Suprapubic skin (tissue), 3 donors: ENCODE results near the gene RPP25L.

Experiments used
- POLR2AphosphoS5 ChIP-seq, 3 donors: sonication (generic); formaldehyde crosslinking; IDR thresholded peaks; one replicate each; pipeline ENCODE4 v1.6.1; 2017; ENCODE audit warnings: antibody characterized with exemption in 3 of 3
- TF ChIP-seq, protein P1 (sequence below), 2 donors: fragments of 200-600 bp in 1 of 2; fragments of 450-650 bp in 1 of 2; sonication (generic) in 1 of 2; IDR thresholded peaks; one replicate each; pipeline ENCODE4 v1.5.1; 2016 to 2019; ENCODE audit warnings: antibody characterized with exemption in 2 of 2, mild to moderate bottlenecking in 1 of 2, moderate library complexity in 1 of 2

DNA sequence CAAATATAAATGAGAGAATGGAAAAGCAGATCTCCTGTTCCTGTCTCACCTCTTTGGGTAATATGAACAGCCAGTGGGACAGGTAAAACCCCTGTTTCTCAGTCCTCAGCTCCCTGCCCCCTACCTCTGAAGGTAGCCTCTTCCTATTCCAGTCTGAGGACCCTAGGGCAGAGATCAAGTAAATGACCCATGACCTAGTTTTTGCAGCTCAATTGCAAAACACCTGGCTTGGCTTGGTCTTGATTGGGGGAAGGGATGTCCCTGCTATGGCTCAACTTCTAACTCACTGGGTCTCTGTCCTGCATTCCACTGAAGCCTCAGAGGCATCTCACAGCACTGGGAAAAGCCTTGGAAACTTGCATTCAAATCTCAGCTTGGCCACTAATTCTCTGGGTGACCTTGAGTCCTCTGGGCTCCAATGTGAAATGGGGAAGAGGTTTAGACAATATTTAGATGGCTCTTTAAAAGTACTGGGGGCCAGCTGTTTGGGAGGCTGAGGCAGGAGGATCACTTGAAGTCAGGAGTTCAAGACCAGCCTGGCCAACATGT, 32.9 kb upstream of the RPP25L start:
- TF ChIP-seq, protein P1, sequence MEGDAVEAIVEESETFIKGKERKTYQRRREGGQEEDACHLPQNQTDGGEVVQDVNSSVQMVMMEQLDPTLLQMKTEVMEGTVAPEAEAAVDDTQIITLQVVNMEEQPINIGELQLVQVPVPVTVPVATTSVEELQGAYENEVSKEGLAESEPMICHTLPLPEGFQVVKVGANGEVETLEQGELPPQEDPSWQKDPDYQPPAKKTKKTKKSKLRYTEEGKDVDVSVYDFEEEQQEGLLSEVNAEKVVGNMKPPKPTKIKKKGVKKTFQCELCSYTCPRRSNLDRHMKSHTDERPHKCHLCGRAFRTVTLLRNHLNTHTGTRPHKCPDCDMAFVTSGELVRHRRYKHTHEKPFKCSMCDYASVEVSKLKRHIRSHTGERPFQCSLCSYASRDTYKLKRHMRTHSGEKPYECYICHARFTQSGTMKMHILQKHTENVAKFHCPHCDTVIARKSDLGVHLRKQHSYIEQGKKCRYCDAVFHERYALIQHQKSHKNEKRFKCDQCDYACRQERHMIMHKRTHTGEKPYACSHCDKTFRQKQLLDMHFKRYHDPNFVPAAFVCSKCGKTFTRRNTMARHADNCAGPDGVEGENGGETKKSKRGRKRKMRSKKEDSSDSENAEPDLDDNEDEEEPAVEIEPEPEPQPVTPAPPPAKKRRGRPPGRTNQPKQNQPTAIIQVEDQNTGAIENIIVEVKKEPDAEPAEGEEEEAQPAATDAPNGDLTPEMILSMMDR (IDR thresholded peaks at IDR 0.05), result no peak
- TF ChIP-seq POLR2AphosphoS5 (IDR thresholded peaks at IDR 0.05), result no peak
